GM19099 (cell line): ENCODE results near the gene MBLAC2.

Source experiments
- POLR2A ChIP-seq: IDR thresholded peaks from 3 replicates; pipeline ENCODE4 v1.6.1; 2011; ENCODE audit warnings: low read depth; ENCODE audit not compliant: insufficient read length; ENCODE audit errors: extremely low read depth

MBLAC2 gene

GRCh38 chr5:90477621-90478215 lies 3.1 kb upstream of the MBLAC2 start:
- no peak for TF ChIP-seq POLR2A

GRCh38 chr5:90477073-90477472 lies 2.5 kb upstream of the MBLAC2 start:
- no peak for TF ChIP-seq POLR2A

- TF ChIP-seq POLR2A = no peak
Observed at GRCh38 chr5:90476391-90476790, 1.8 kb upstream of the MBLAC2 start.

GRCh38 chr5:90475436-90475980 lies 937 bp upstream of the MBLAC2 start:
- TF ChIP-seq POLR2A = no peak

- no peak for TF ChIP-seq POLR2A
Observed at GRCh38 chr5:90473396-90474234, 956 bp downstream of the MBLAC2 start.

- TF ChIP-seq POLR2A = no peak
Observed at GRCh38 chr5:90472783-90473395, 1.7 kb downstream of the MBLAC2 start.

- no peak for TF ChIP-seq POLR2A
Observed at GRCh38 chr5:90461288-90461687, 13.3 kb downstream of the MBLAC2 start.

- TF ChIP-seq POLR2A = no peak
Observed at GRCh38 chr5:90446961-90447360, 27.6 kb downstream of the MBLAC2 start.

GRCh38 chr5:90440644-90441043 lies 33.9 kb downstream of the MBLAC2 start:
- no peak for TF ChIP-seq POLR2A

- no peak for TF ChIP-seq POLR2A
Observed at GRCh38 chr5:90438100-90438499, 36.5 kb downstream of the MBLAC2 start.

GRCh38 chr5:90437663-90438062 lies 36.9 kb downstream of the MBLAC2 start:
- no peak for TF ChIP-seq POLR2A

GRCh38 chr5:90434116-90434714 lies 40.4 kb downstream of the MBLAC2 start:
- TF ChIP-seq POLR2A = no peak

- TF ChIP-seq POLR2A = no peak
Observed at GRCh38 chr5:90424245-90424644, 50.3 kb downstream of the MBLAC2 start.

GRCh38 chr5:90421136-90421535 lies 53.4 kb downstream of the MBLAC2 start:
- no peak for TF ChIP-seq POLR2A

- TF ChIP-seq POLR2A = no peak
Observed at GRCh38 chr5:90418214-90418613, 56.4 kb downstream of the MBLAC2 start.
